Activated T-cell treated with anti-CD3 and anti-CD28 coated beads for 24 hours (primary cell): ENCODE results near the gene FZD10.

Experiments
- DNase-seq: peaks from one replicate; pipeline ENCODE4 v3.0.0-alpha.2; 2020; ENCODE audit warnings: low read depth

The FZD10 gene

DNA sequence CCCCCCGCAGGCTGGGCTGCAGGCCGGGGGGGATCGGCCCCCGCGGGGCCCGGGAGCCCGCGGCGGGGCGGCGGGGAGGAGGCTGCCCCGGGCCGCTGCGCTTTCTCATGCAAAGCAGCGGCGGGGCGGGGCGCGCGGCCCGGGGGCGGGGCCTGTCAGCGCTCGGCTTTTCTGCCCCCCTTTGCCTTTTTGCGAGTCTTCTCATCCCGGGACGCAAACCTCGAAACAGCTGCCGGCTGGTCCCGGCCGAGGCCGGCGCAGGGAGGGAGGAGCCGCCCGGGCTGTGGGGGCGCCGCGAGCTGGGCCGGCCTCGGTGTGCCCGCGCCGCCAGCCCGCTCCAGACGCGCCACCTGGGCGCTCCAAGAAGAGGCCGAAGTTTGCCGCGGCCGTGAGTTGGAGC lies at the start of gene FZD10:
Gene FZD10, plus strand, starts transcription at position 198 of the 400 bp plus-strand sequence. CDS start 479 bp downstream, outside the sequence.
- peak; percentile 14 for DNase-seq

DNA sequence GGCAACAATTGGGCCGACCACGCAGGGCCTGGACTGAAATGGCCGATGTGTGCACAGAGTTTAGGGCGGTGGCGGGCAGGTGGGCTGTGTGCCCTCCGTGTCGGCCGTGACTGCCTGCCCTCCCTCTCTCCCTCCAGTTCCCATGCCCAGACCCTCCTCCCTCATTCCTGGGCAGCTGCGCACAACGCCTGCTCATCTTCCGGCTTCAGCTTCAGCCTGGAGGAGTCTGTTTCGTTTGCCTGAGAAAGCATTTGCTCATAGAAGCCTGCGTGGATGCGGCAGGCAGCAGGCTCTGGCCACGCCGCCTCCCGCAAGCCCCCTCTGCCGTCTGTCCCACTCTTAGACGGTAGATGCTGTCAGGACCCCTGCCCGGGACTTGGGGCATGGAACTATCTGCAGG lies 47.3 kb upstream of the FZD10 start:
- no peak for DNase-seq

DNA sequence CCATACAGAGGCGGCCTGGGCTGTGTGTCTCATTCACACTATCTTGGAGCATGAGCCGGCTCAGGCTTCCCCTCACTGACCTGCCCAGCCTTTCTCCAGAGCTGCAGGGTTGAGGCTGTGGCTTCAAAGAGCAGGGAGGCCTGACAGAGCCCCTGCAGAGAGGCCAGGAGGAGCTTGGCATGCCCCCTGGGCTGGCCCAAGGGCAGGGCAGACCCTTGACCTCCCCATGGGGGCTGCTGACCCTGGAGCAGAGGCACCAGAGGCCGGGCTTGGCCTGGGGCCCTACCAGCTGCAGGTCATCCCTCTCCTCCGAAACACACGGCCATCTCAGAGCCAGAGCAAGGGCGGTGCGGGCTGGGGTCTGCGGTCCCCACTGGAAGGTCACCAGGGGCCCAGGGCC lies 46.6 kb upstream of the FZD10 start:
- no peak for DNase-seq

- no peak for DNase-seq
These were observed 45.5 kb upstream of the FZD10 start for GRCh38 chr12:130116791-130117190.

DNA sequence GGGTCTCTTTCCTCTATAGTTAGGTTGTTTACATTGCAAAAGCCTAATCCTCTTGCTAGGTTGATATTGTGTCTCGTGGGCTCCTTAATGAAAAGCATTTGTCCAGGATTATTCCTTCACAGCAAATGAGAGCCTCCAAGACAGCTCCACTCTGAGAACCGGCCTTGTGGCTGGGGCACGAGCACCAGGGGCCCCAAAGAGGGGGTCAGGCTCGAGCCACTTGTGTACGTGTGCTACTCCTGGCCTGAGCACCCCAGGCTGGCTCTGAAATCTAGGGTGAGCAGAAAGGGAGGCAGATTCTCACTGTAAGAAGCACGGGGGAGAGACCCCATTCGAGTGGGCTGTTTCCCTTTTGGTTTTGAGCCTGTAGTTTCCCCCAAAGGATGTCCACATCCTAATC lies 45.0 kb upstream of the FZD10 start:
- DNase-seq: no peak

DNA sequence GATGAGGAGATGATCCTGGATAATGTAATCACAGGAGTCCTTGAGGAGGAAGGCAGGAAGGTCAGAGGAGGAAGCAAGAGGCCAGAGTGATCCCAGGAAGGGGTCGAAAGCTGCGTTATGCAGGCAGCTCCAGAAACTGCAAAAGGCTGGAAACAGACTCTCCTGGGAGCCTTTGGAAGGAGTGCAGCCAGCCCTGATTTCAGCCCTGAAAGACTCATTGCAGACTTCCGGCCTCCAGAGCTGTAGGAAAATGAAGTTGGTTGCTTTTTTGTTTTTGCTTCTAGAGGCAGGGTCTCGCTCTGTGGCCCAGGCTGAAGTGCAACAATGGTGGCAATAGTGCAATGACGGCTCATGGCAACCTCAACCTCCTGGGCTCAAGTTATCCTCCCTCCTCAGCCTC lies 44.6 kb upstream of the FZD10 start:
- DNase-seq: no peak

GRCh38 chr12:130118181-130118580 lies 44.1 kb upstream of the FZD10 start:
- no peak for DNase-seq

- no peak for DNase-seq
These were observed 42.9 kb upstream of the FZD10 start for GRCh38 chr12:130119241-130119861.

DNA sequence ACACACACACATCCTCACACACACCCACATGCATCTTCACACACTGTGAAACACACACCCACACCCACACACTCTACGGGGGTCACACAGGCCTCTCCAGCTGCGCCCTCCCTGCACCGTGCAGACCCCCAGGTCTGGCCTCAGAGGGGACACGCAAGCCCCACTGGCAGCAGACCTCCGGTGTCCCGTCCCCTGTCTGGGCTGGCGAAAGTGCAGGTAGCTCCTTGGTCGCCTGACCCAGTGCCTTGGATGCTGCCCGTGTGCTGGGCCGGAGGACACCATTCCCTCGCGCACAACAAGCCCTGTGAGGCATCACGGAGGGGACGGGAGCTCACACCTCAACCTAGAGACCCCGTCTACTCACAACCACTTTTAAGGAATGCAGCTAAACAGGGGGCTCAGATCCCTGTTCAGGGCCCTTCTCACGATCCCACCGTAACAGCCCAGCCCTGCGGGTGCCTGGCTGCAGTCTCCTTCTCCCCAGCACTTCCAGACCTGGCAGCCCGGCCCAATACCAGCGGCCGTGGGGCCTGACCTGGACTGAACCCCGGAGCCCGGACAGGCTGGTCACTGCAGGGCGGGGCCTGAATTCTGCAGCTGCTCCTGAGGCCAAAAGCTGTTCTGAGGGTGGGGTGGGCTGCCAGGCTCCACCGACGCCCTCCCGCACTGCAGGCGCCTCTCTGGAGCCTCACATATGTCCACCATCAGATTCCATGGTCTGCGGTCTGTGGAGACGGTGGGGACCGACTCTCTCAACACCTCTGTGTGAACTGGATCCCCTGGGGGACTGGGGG lies 42.1 kb upstream of the FZD10 start:
- DNase-seq: no peak

- no peak for DNase-seq
These were observed 40.9 kb upstream of the FZD10 start for GRCh38 chr12:130121226-130122000.

GRCh38 chr12:130122356-130122755 lies 39.9 kb upstream of the FZD10 start:
- DNase-seq: no peak

GRCh38 chr12:130124106-130124505 lies 38.2 kb upstream of the FZD10 start:
- DNase-seq: no peak

DNA sequence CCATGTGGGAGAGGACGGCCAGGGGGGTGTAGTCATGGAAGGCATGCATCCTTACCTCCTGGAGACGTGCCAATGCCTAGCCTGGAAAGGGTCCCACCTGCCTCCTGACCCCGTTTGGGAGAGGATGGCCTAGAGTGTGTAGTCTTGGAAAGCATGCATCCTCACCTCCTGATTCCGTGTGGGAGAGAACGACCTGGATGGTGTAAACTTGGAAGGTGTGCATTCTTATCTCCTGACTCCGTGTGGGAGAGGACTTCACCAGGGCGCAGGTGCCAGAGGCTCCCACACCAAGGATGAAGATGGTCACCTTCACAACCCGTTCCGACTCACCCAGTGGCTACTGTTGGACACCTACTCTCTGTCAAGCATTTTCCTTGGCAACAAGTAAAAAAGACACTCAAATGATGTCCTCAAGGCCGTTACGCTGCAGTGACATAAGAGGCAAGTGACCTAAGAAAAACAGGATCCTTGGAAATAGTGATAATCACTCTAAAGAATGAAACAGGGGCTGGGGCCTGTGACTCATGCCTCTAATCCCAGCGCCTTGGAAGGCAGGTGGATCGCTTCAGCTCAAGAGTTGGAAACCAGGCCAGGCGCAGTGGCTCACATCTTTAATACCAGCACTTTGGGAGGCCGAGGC lies 37.5 kb upstream of the FZD10 start:
- DNase-seq: no peak

DNA sequence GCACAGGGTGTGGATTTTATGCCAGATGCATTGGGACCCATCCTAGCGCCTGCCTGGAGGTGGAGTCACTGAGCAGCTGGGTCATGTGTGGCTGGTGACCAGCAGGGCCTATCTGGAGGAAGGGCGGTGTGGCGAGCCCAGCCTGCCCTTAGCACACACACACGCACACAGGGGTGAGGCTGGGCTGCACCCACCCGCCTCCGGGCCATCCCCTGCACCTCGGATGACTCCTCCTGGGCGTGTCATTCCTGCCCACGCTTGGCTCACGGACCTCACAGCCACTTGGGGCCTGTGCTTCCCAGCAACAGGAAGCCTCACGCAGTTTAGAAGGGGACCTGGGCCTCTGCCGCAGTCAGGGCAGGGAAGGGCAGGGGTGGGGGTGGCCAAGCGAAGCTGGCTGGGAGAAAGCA lies 36.2 kb upstream of the FZD10 start:
- DNase-seq: no peak

DNA sequence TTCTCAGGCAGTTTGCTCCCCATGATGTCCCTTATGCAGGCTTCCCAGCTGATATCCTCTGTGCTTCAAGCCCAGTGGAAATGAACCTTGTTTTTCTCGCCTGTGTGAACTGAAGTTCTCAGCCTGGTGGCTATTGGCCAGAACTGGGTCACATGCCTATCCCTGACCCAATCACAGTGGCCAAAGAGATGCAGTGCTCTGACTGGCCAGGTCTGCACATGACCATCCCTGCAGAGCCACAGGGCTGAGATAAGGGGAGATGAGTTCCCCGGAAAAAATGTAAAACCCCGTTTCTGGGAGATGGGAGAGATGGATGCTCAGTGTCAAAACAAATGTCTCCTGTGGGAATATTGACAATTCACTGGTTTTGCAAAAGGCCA lies 34.7 kb upstream of the FZD10 start:
- DNase-seq: no peak

DNA sequence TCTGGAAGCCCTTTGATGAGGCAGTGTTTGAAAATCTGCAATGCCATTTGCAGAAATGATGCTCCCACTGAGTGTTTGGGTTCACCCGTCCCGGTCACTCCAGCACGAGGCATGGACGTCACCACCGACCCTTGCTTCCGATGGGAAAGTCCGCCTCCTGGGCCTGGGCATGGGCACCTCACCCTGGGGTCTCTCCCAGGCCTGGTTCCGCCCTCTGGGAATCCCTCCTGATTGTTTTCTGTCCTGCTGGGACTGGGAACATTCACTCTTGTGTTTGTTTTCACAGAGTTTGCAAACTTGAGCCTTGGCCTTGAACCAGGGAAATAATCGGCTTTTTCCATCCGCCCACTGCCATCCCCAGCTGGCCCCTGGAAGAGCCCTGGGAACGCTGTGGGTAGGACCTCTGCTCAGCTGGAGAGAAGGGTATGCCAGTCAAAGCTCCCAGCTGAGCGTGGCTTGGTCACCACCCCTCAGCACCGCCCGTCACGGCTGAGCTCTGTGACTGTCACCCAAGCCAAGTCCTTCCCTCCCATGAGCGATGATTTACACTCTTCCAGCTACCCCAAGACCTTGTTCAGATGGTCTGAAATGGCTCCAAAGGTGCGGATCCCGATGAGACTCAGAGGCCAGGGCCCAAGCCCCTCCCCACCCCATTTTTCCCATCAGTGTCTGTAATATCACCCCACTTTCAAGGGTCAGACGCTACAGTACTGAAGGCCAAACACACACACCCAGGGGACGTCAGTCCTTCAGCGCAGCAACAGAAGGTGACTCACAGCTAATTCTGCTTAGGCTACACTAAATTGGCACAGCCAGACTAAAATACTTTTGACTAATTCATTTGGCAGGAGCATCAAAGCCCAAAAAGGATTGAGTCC lies 34.1 kb upstream of the FZD10 start:
- DNase-seq: no peak

DNA sequence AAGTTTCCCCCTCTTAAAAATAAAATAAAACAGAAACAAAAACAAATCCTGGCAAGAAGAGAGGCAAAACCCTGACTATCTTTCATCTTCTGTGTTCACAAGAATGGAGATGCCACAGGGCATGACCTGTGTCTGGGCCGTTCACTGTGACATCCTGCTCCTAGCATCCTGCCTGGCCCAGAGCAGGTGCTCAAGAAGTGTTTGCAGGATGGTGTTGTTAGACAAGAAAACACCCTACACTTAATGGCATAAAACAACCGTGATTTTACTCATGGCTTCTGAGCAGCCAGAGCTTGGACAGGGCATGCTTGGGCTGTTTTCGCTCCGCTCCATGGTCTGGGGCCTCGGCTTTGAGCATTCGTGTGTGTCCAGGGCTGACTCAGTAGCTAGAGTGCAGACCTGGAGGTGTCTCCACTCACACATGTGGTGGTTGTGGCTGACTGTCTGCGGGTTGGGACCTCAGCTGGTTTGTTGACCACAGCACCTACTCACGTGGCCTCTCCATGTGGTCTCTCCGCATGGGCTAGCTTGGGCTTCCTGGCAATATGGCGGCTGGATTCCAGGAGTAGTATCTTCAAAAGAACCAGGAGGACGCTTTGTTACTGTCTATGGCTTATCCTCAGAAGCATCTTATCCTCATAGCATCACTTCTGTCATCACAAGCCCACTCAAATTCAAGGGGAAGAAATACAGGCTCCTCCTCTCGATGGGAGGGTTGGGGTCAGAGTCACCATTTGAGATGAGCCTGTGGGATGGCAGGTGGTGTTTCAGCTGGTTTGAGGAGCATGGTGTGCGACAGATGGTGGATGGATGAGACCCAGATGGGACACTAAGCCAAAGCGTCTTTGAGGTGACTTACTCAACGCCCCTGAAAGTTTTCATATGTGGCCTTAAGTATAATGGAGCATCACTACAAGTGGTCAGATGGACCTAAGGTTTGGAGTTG lies 33.2 kb upstream of the FZD10 start:
- no peak for DNase-seq

GRCh38 chr12:130130346-130130745 lies 31.9 kb upstream of the FZD10 start:
- no peak for DNase-seq

- no peak for DNase-seq
These were observed 31.2 kb upstream of the FZD10 start for GRCh38 chr12:130131025-130131424.

GRCh38 chr12:130131801-130132200 lies 30.5 kb upstream of the FZD10 start:
- no peak for DNase-seq
